Right lobe of liver (tissue), 4 donors: ENCODE results near the gene ZBTB7B.

ENCODE experiments used
- POLR2A ChIP-seq: fragments of 450-650 bp; IDR thresholded peaks from one replicate; pipeline ENCODE4 v1.6.1; 2017; ENCODE audit warnings: antibody characterized with exemption, mild to moderate bottlenecking
- TF ChIP-seq, protein P1 (sequence below), 4 donors: fragments of 200-600 bp in 3 of 4; fragments of 450-650 bp in 1 of 4; IDR thresholded peaks; one replicate each; pipeline versions ENCODE4 v1.5.1 to v1.8.0; 2016 to 2022; ENCODE audit warnings: antibody characterized with exemption in 4 of 4, mild to moderate bottlenecking in 2 of 4
- donor health status: DM: no; HTN: no; CAD: no.
- donor health status: DM: no; HTN: no; CAD: no.
- donor health status: DM: no; HTN: yes; CAD: no.

DNA sequence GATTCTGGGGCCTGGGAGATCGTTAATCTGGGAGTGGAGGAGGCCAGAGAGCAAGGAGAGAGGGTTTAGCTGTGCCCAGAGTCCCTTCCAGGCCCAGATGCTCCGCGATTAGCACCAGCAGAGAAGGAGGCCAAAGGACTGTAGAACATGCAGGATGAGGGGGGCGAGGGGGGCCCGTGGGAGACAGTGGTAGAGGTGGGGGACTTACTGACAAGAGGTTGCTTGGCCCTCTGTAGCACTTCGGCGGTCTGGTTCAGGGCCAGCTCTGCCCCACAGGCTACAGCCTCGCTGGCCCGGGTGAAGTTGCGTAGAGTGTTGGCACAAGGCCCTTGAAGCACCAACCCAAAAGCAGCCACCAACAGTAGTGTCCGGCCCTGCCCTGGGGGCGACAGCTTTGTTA, 30.3 kb downstream of the ZBTB7B start:
- TF ChIP-seq, protein P1, sequence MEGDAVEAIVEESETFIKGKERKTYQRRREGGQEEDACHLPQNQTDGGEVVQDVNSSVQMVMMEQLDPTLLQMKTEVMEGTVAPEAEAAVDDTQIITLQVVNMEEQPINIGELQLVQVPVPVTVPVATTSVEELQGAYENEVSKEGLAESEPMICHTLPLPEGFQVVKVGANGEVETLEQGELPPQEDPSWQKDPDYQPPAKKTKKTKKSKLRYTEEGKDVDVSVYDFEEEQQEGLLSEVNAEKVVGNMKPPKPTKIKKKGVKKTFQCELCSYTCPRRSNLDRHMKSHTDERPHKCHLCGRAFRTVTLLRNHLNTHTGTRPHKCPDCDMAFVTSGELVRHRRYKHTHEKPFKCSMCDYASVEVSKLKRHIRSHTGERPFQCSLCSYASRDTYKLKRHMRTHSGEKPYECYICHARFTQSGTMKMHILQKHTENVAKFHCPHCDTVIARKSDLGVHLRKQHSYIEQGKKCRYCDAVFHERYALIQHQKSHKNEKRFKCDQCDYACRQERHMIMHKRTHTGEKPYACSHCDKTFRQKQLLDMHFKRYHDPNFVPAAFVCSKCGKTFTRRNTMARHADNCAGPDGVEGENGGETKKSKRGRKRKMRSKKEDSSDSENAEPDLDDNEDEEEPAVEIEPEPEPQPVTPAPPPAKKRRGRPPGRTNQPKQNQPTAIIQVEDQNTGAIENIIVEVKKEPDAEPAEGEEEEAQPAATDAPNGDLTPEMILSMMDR (IDR thresholded peaks at IDR 0.05) = no peak
- TF ChIP-seq POLR2A = no peak
